ENCODE data around the gene DOCK4.

Gene DOCK4

DNA sequence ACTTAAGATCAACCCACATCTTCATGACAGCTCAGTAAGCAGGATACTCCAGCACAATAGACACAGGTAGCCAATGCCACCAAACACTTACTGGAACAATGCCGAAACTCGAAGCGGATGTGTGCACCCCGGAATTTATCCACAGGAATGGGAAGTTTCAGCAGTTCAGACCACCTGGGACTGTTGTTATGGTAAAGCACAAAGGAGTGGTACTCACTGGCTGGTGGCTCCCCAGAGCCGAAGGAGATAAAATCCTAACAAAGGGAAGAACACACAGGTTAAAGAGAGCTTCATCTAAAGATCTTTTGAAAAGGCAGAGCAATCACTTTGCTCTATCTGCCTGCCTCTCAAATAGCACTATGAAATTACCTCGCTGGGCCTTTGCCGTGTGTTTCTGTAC lies 305.9 kb downstream of the DOCK4 start:
- no peak overlapping the region for H3K27ac ChIP-seq
- TF ChIP-seq ZFX (IDR thresholded peaks at IDR 0.05) (no peak), CTCF (conservative IDR thresholded peaks at IDR 0.05) (no peak)

- TF ChIP-seq ZFX (IDR thresholded peaks at IDR 0.05), result no peak
- TF ChIP-seq CTCF (conservative IDR thresholded peaks at IDR 0.05), result no peak
These were observed 311.1 kb downstream of the DOCK4 start for GRCh38 chr7:111895049-111895448.

GRCh38 chr7:111894518-111894917 lies 311.7 kb downstream of the DOCK4 start:
- TF ChIP-seq CTCF (conservative IDR thresholded peaks at IDR 0.05) (no peak), ZFX (IDR thresholded peaks at IDR 0.05) (no peak)

More at GRCh38 chr7:111895049-111895448, 311.1 kb downstream of the DOCK4 start:
- no peak overlapping the region for H3K27ac ChIP-seq

DNA sequence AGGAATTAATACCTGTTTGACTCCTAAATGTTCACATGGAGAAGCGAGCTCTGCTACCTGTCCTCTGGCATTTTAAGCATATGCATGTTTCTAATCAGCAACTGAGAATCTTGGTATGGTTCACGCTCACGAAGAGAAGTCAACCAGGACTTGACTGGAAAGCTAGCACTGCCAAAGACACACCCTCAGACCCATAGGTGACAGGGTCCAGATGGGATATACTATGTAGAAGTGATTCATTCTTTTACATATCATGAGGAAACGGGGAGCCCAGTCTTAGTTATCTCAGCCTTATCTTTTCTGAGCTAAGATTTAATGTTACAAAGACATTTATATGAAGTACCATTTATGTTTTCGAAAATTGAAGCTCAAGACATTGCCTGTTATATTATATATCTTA lies 313.0 kb downstream of the DOCK4 start:
- H3K27ac ChIP-seq, result no peak overlapping the region
- TF ChIP-seq ZFX (IDR thresholded peaks at IDR 0.05) (no peak), CTCF (conservative IDR thresholded peaks at IDR 0.05) (no peak)

More at GRCh38 chr7:111894518-111894917, 311.7 kb downstream of the DOCK4 start:
- no peak overlapping the region for H3K27ac ChIP-seq

DNA sequence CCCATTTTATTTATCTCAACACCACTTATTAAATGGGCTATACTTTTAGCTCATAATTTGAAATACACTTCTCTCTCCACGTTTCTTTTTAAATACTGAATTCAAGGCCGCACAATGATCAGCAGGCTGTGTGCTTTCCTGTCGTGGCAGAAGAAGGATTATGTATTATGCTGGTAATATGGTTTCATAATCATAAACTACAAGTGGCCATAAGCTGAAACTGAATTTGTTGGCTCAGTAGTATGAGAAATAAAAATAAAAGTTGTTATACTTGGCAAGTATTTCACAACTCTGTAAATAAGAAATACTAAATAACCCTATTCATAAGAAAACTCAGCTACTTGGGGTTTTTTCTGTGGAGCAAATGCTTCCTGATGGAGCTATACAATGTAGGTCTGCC lies 313.6 kb downstream of the DOCK4 start:
- no peak for TF ChIP-seq ZFX (IDR thresholded peaks at IDR 0.05)
- TF ChIP-seq CTCF (conservative IDR thresholded peaks at IDR 0.05), result no peak
- no peak overlapping the region for H3K27ac ChIP-seq

DNA sequence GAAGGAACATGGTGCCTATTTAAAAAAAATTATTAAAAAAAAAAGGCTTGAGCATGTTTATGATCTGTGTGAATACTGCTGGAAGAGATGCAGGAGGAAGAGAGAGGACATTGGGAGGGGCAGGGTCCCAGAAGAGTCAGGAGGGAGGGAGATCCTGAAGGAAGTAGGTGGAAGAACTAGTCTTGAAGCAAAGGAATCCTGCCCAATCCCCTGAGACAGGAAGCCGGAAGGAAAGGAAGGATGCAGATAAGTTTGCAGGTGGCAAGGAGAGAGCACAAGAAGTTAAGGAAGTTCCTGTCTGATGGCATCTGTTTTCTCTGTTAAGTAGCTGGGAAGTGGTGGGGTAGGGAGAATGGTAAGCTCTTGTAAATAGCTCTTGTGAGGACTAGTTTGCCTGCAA lies 318.5 kb downstream of the DOCK4 start:
- no peak overlapping the region for H3K27ac ChIP-seq
- TF ChIP-seq CTCF (conservative IDR thresholded peaks at IDR 0.05) (no peak), ZFX (IDR thresholded peaks at IDR 0.05) (no peak)

GRCh38 chr7:111886233-111886632 lies 320.0 kb downstream of the DOCK4 start:
- TF ChIP-seq CTCF (conservative IDR thresholded peaks at IDR 0.05), result no peak
- no peak for TF ChIP-seq ZFX (IDR thresholded peaks at IDR 0.05)
- no peak overlapping the region for H3K27ac ChIP-seq

Measured in C4-2B (cell line).